ENCODE measurements around the gene OR8B8.

- TF ChIP-seq CTCF (IDR thresholded peaks at IDR 0.05) (no peak), POLR2A (IDR thresholded peaks at IDR 0.05) (no peak)
Measured at GRCh38 chr11:124483422-124483821, 37.9 kb upstream of the OR8B8 start.

Measured in testis (tissue), 2 donors.